Endothelial cell of umbilical vein (primary cell): ENCODE data around the gene FAM53A. TPM values are rescaled to one million over a fixed set of nuclear protein-coding genes. Genes with fewer than 3 reads are reported as not detected.

Experiments
- BruUV-seq: library from RNA; stranded (reverse); fragments of 400-500 nt; replicated peaks from 2 replicates; lab custom pipeline; 2021; lab: Mats Ljungman, UMichigan
- CTCF ChIA-PET: fragments of 300-600, 350-600 bp; sonication (Branson Sonifier 250); formaldehyde crosslinking; loops from one replicate; lab custom pipeline; 2021; ENCODE audit warnings: antibody characterized with exemption, inconsistent platforms; lab: Charles Lee
- POLR2A ChIA-PET: fragments of 300-600, 350-600 bp; sonication (Branson Sonifier 250); formaldehyde crosslinking; loops from one replicate; lab custom pipeline; 2021; ENCODE audit warnings: antibody characterized with exemption, inconsistent platforms; lab: Charles Lee
- DNase-seq: peaks from one replicate; pipeline ENCODE4 v3.0.0-alpha.2; 2011; ENCODE audit warnings: low read depth, low spot score
- FAIRE-seq: peaks from 2 replicates; lab custom pipeline; 2011; peaks lifted over from hg19 to GRCh38; lab: Jason Lieb, UNC
- H2AFZ ChIP-seq: 2 replicates; pipeline ENCODE4 v1.6.0; 2012; ENCODE audit warnings: low read depth, low read length, control low read depth, inconsistent platforms
- H3K27ac ChIP-seq: 2 replicates; pipeline ENCODE4 v1.5.1; 2011; ENCODE audit warnings: low read depth, mild to moderate bottlenecking, control low read depth, low read length, moderate library complexity; ENCODE audit not compliant: insufficient read depth
- H3K27me3 ChIP-seq, 2 experiments: 2 replicates each; pipeline versions ENCODE4 v1.6.0 to v1.6.1; 2011; ENCODE audit warnings: low read length in 2 of 2, mixed read lengths in 1 of 2; ENCODE audit not compliant: control insufficient read depth in 2 of 2, insufficient read depth in 2 of 2
- H3K36me3 ChIP-seq, 2 experiments: 2 replicates in 1 of 2; 3 replicates in 1 of 2; pipeline ENCODE4 v1.5.1; 2011; ENCODE audit warnings: low read length in 2 of 2, mild to moderate bottlenecking in 1 of 2, moderate library complexity in 1 of 2; ENCODE audit not compliant: control insufficient read depth in 2 of 2, insufficient read depth in 2 of 2; ENCODE audit errors: extremely low read depth in 1 of 2
- H3K4me1 ChIP-seq: 3 replicates; pipeline ENCODE4 v1.5.1; 2011; ENCODE audit warnings: mild to moderate bottlenecking, low read length; ENCODE audit not compliant: control insufficient read depth, insufficient read depth; ENCODE audit errors: extremely low read depth
- H3K4me2 ChIP-seq: 2 replicates; pipeline ENCODE4 v1.6.1; 2011; ENCODE audit warnings: low read length, control low read depth, mixed read lengths; ENCODE audit not compliant: insufficient read depth
- H3K4me3 ChIP-seq, 3 experiments: fragments of 200-600 bp in 1 of 3; sonication (generic), shearing (Covaris generic) in 1 of 3; replicated peaks in 1 of 3; 2 replicates each; pipeline ENCODE4 v1.5.1; 2011 to 2016; ENCODE audit warnings: control low read depth in 3 of 3, low read length in 3 of 3, mild to moderate bottlenecking in 2 of 3, inconsistent platforms in 1 of 3, low read depth in 1 of 3, moderate library complexity in 1 of 3; ENCODE audit not compliant: insufficient read depth in 1 of 3
- H3K79me2 ChIP-seq: 2 replicates; pipeline ENCODE4 v1.6.0; 2012; ENCODE audit warnings: low read length, inconsistent platforms; ENCODE audit not compliant: control insufficient read depth, insufficient read depth
- H3K9ac ChIP-seq: replicated peaks from 2 replicates; pipeline ENCODE3; 2011; ENCODE audit warnings: low read length, control low read depth; ENCODE audit not compliant: insufficient read depth; ENCODE audit errors: extremely low read depth
- H3K9me1 ChIP-seq: replicated peaks from 3 replicates; pipeline ENCODE4 v1.6.0; 2011; ENCODE audit warnings: mild to moderate bottlenecking, low read length; ENCODE audit not compliant: control insufficient read depth, insufficient read depth; ENCODE audit errors: extremely low read depth
- H3K9me3 ChIP-seq: replicated peaks from 2 replicates; pipeline ENCODE4 v1.5.1; 2012; ENCODE audit warnings: low read length, inconsistent platforms; ENCODE audit not compliant: control insufficient read depth, insufficient read depth
- H4K20me1 ChIP-seq: replicated peaks from 2 replicates; pipeline ENCODE3; 2011; ENCODE audit warnings: mild to moderate bottlenecking, low read length; ENCODE audit not compliant: control insufficient read depth, insufficient read depth; ENCODE audit errors: extremely low read depth
- CTCF ChIP-seq, 2 donors: IDR thresholded peaks; 1 replicate in 1 of 2; 2 replicates in 1 of 2; pipeline ENCODE4 v1.5.1; 2011; ENCODE audit warnings: low read length in 2 of 2, mild to moderate bottlenecking in 2 of 2, moderate library complexity in 2 of 2, control low read depth in 1 of 2, inconsistent platforms in 1 of 2, low read depth in 1 of 2; ENCODE audit not compliant: insufficient read depth in 1 of 2; ENCODE audit errors: extremely low read depth in 1 of 2
- EZH2 ChIP-seq: IDR thresholded peaks from 2 replicates; pipeline ENCODE4 v1.6.1; 2012; ENCODE audit warnings: borderline replicate concordance, low read depth, mild to moderate bottlenecking, moderate library complexity, low read length, inconsistent platforms; ENCODE audit not compliant: severe bottlenecking
- FOS ChIP-seq: IDR thresholded peaks from 2 replicates; pipeline ENCODE4 v1.6.1; 2011; ENCODE audit warnings: mild to moderate bottlenecking, low read length, moderate library complexity, borderline replicate concordance; ENCODE audit not compliant: insufficient read depth
- GATA2 ChIP-seq: IDR thresholded peaks from 2 replicates; pipeline ENCODE4 v1.7.0; 2011; ENCODE audit warnings: low read depth, mild to moderate bottlenecking, moderate library complexity, mixed read lengths, low read length; ENCODE audit not compliant: insufficient read length, insufficient read depth
- JUN ChIP-seq: IDR thresholded peaks from 2 replicates; pipeline ENCODE4 v1.6.1; 2011; ENCODE audit warnings: borderline replicate concordance, low read depth; ENCODE audit not compliant: insufficient read length, insufficient read depth
- MAX ChIP-seq: IDR thresholded peaks from 2 replicates; pipeline ENCODE4 v1.6.1; 2011; ENCODE audit not compliant: insufficient read depth, insufficient read length
- MYC ChIP-seq: IDR thresholded peaks from one replicate; pipeline ENCODE4 v1.6.1; 2011; ENCODE audit warnings: mild to moderate bottlenecking, low read depth, low read length
- POLR2A ChIP-seq: IDR thresholded peaks from 2 replicates; pipeline ENCODE4 v1.6.1; 2012; ENCODE audit warnings: low read depth, mild to moderate bottlenecking, control low read depth, low read length
- POLR2AphosphoS5 ChIP-seq: IDR thresholded peaks from 2 replicates; pipeline ENCODE4 v1.6.1; 2012; ENCODE audit warnings: low read depth, mild to moderate bottlenecking, control low read depth, low read length, moderate library complexity; ENCODE audit not compliant: insufficient read depth
- dilution Hi-C: fragments of 300-500 bp; cut with MboI; formaldehyde crosslinking; loops from one replicate; pipeline ENCODE4 v1.15.0; 2019; ENCODE audit warnings: low sequenced_read_pairs; ENCODE audit not compliant: extremely low pct_ligation_motif_present
- intact Hi-C: fragments of 100-400 bp; cut with micrococcal nuclease; formaldehyde crosslinking; loops from one replicate; pipeline ENCODE4 v1.10.0; 2022
- polyA plus RNA-seq, 4 experiments: library from polyadenylated mRNA; depleted of rRNA in 3 of 4; stranded (reverse) in 3 of 4; unstranded in 1 of 4; fragments of >200 nt; gene quantifications; 2 replicates each; pipeline versions ENCODE4 v1.2.1 to v1.2.3, GENCODE V29; 2011 to 2012; ENCODE audit warnings: missing spikeins in 1 of 4
- total RNA-seq: library from RNA; stranded (reverse); gene quantifications from 2 replicates; pipeline ENCODE4 v1.2.3, GENCODE V29; 2021

FAM53A gene
- total and polyA plus RNA-seq, 2 donors (not counting 3 experiments of a cell fraction or from before 2014, with no cell fraction given), result 1.3 to 1.7 TPM

GRCh38 chr4:1682860-1683259, 1.3 kb downstream of the FAM53A start:
- intact Hi-C loops, result no loop called here
- Histone ChIP-seq H3K27ac (no peak overlapping the region), H2AFZ (peak overlapping the region; percentile 90), H3K79me2 (no peaks in the 10 kb centered on the region), H3K9ac (no peak overlapping the region), H3K4me3 (peak overlapping the region in 1 of 3 experiments; percentile 47), H3K36me3 (no peaks in the 10 kb centered on the region), H3K9me3 (no peaks in the 10 kb centered on the region), H3K9me1 (no peaks in the 10 kb centered on the region), H3K4me2 (peak overlapping the region; percentile 81), H3K27me3 (no peaks in the 10 kb centered on the region), H3K4me1 (peaks cover 10% of the 10 kb centered on the region), H4K20me1 (no peaks in the 10 kb centered on the region)
- dilution Hi-C loops, result no loop called here
- CTCF ChIA-PET, result interaction anchor here (1.5 to 2.1 kb wide), 2 partner anchors 10 to 44 kb away, joined by 3 to 14 read pairs; no protein-coding TSS in a partner anchor
- DNase-seq (no peak), FAIRE-seq (no peak)
- TF ChIP-seq EZH2 (no peak), GATA2 (no peak), FOS (no peak), JUN (no peak), MAX (no peak), CTCF (IDR thresholded peaks at IDR 0.05; ENCODE audit: extremely low read depth in 1 of 2, insufficient read depth in 1 of 2, low read depth in 1 of 2, low read length in 2 of 2) (no peak), MYC (no peak), POLR2A (no peak), POLR2AphosphoS5 (no peak)
- POLR2A ChIA-PET, result no interaction called here
- BruUV-seq, result no TSS peak
